Measurements from ENCODE around the gene MED28.

GRCh38 chr4:17650406-17650805 lies 36.0 kb downstream of the MED28 start:
- TF ChIP-seq CTCF (IDR thresholded peaks at IDR 0.05) (no peak), POLR2A (IDR thresholded peaks at IDR 0.05) (no peak)
